CD14-positive monocyte (primary cell): Measurements from ENCODE around the gene FKBP2. TPM values are rescaled to one million over a fixed set of nuclear protein-coding genes. Genes with fewer than 3 reads are reported as not detected.

ENCODE experiments used
- DNase-seq, 3 donors: peaks; one replicate each; pipeline ENCODE4 v3.0.0-alpha.2; 2011 to 2022
- H2AFZ ChIP-seq: 2 replicates; pipeline ENCODE4 v1.6.0; 2012; ENCODE audit warnings: mild to moderate bottlenecking, low read depth, low read length, inconsistent platforms; ENCODE audit not compliant: insufficient read depth, poor library complexity, severe bottlenecking
- H3K27ac ChIP-seq, 2 donors: 1 replicate in 1 of 2; 2 replicates in 1 of 2; pipeline ENCODE4 v1.5.1; 2012 to 2013; ENCODE audit warnings: low read length in 2 of 2, control low read depth in 1 of 2, inconsistent platforms in 1 of 2, low read depth in 1 of 2, mild to moderate bottlenecking in 1 of 2
- H3K27me3 ChIP-seq, 2 donors: one replicate each; pipeline versions ENCODE4 v1.6.0 to v1.6.1; 2011 to 2013; ENCODE audit warnings: low read length in 2 of 2; ENCODE audit not compliant: control insufficient read depth in 2 of 2, insufficient read depth in 2 of 2
- H3K36me3 ChIP-seq, 2 donors: replicated peaks in 1 of 2; 1 replicate in 1 of 2; 2 replicates in 1 of 2; pipeline versions ENCODE4 v1.5.1 to v1.6.1; 2012 to 2013; ENCODE audit warnings: low read length in 2 of 2, control low read depth in 1 of 2, inconsistent platforms in 1 of 2, mild to moderate bottlenecking in 1 of 2; ENCODE audit not compliant: insufficient read depth in 2 of 2, control insufficient read depth in 1 of 2
- H3K4me1 ChIP-seq, 2 donors: 1 replicate in 1 of 2; 2 replicates in 1 of 2; pipeline versions ENCODE4 v1.5.1 to v1.6.1; 2012 to 2013; ENCODE audit warnings: low read length in 2 of 2, control low read depth in 1 of 2, inconsistent platforms in 1 of 2, mild to moderate bottlenecking in 1 of 2, moderate library complexity in 1 of 2; ENCODE audit not compliant: insufficient read depth in 2 of 2, control insufficient read depth in 1 of 2
- H3K4me2 ChIP-seq: replicated peaks from 2 replicates; pipeline ENCODE3; 2012; ENCODE audit warnings: low read length, moderate library complexity, mild to moderate bottlenecking; ENCODE audit not compliant: poor library complexity, severe bottlenecking; ENCODE audit errors: extremely low read depth
- H3K4me3 ChIP-seq, 3 experiments: fragments of 200-600 bp in 1 of 3; sonication (generic) in 1 of 3; replicated peaks in 1 of 3; 1 replicate in 2 of 3; 2 replicates in 1 of 3; pipeline ENCODE4 v1.5.1; 2011 to 2013; ENCODE audit warnings: low read length in 3 of 3, mild to moderate bottlenecking in 3 of 3, control low read depth in 2 of 3, low read depth in 2 of 3, inconsistent platforms in 1 of 3, moderate library complexity in 1 of 3
- H3K79me2 ChIP-seq: 2 replicates; pipeline ENCODE4 v1.6.0; 2012; ENCODE audit warnings: mild to moderate bottlenecking, control low read depth, inconsistent platforms, low read length, moderate library complexity; ENCODE audit not compliant: insufficient read depth
- H3K9ac ChIP-seq: 2 replicates; pipeline ENCODE4 v1.6.0; 2017; ENCODE audit warnings: low read length, mild to moderate bottlenecking; ENCODE audit not compliant: insufficient read depth, poor library complexity, severe bottlenecking
- H3K9me3 ChIP-seq, 2 donors: replicated peaks in 1 of 2; 1 replicate in 1 of 2; 2 replicates in 1 of 2; pipeline versions ENCODE4 v1.5.1 to v1.6.1; 2012 to 2013; ENCODE audit warnings: low read length in 2 of 2, control low read depth in 1 of 2; ENCODE audit not compliant: control insufficient read depth in 1 of 2, insufficient read depth in 1 of 2
- H4K20me1 ChIP-seq: 2 replicates; pipeline ENCODE4 v1.6.0; 2012; ENCODE audit warnings: mild to moderate bottlenecking, low read length, control low read depth, moderate library complexity; ENCODE audit not compliant: insufficient read depth
- H3K27ac Mint-ChIP-seq, 7 donors: one replicate each; pipeline ENCODE4 v1.8.0; 2020; ENCODE audit warnings: mild to moderate bottlenecking in 7 of 7, mixed read lengths in 7 of 7, moderate library complexity in 6 of 7, inconsistent platforms in 2 of 7
- H3K27me3 Mint-ChIP-seq, 3 donors: one replicate each; pipeline ENCODE4 v1.8.0; 2021 to 2022; ENCODE audit warnings: low read depth in 3 of 3, mild to moderate bottlenecking in 3 of 3, mixed read lengths in 3 of 3, moderate library complexity in 3 of 3, inconsistent platforms in 1 of 3
- H3K36me3 Mint-ChIP-seq, 2 donors: one replicate each; pipeline ENCODE4 v1.8.0; 2020; ENCODE audit warnings: mixed read lengths in 2 of 2, inconsistent platforms in 1 of 2, mild to moderate bottlenecking in 1 of 2
- H3K4me1 Mint-ChIP-seq: one replicate; pipeline ENCODE4 v1.8.0; 2020; ENCODE audit warnings: mild to moderate bottlenecking, mixed read lengths
- H3K4me3 Mint-ChIP-seq, 2 donors: one replicate each; pipeline ENCODE4 v1.8.0; 2020; ENCODE audit warnings: mild to moderate bottlenecking in 2 of 2, mixed read lengths in 2 of 2, moderate library complexity in 1 of 2
- H3K9me3 Mint-ChIP-seq, 7 donors: one replicate each; pipeline ENCODE4 v1.8.0; 2020 to 2022; ENCODE audit warnings: mixed read lengths in 7 of 7, mild to moderate bottlenecking in 6 of 7, moderate library complexity in 6 of 7, inconsistent platforms in 2 of 7
- WGBS: methylation state at CpG from one replicate; pipeline ENCODE4 v1.1.5; 2013; ENCODE audit warnings: missing lambda C conversion rate; ENCODE audit not compliant: insufficient coverage; 5-methylcytosine and 5-hydroxymethylcytosine counted together
- intact Hi-C, 2 donors: fragments of 100-400 bp; cut with micrococcal nuclease; formaldehyde crosslinking; loops; one replicate each; pipeline versions ENCODE4 v1.15.0 to v1.15.1; 2023
- polyA plus RNA-seq, 3 donors: library from polyadenylated mRNA; depleted of rRNA in 1 of 3; unstranded in 2 of 3; stranded (reverse) in 1 of 3; fragments of 300-500 nt in 2 of 3; fragments of >200 nt in 1 of 3; fragmentation: Illumina TruSeq in 2 of 3; gene quantifications; 1 replicate in 2 of 3; 2 replicates in 1 of 3; pipeline ENCODE4 v1.2.3, GENCODE V29; 2012 to 2021
- TF ChIP-seq, protein P1 (sequence below): fragments of 200-600 bp; IDR thresholded peaks from one replicate; pipeline ENCODE4 v1.8.0; 2022; ENCODE audit warnings: antibody characterized with exemption, mild to moderate bottlenecking

Gene FKBP2
- polyA plus RNA-seq, 3 donors: 38.9 to 80.7 (median 71.1) TPM

GRCh38 chr11:64249563-64250414, 8.9 kb downstream of the FKBP2 start:
- Mint-ChIP-seq H3K27ac (no peak overlapping the region), H3K4me1 (peaks cover 52% of the 10 kb centered on the region), H3K9me3 (no peaks in the 10 kb centered on the region), H3K27me3 (peaks cover 3 to 10% (median 7%) of the 10 kb centered on the region in 3 donors), H3K4me3 (peak overlapping the region in 1 of 2 donors; percentile 15), H3K36me3 (peaks cover 3 to 8% of the 10 kb centered on the region in 2 donors)
- peaks cover 28% of the 10 kb centered on the region for H4K20me1 ChIP-seq
- DNase-seq: no peak
- no peak overlapping the region for H3K27ac ChIP-seq
- peaks cover 2 to 7% of the 10 kb centered on the region in 2 donors for H3K36me3 ChIP-seq
- H3K79me2 ChIP-seq: peaks cover 33% of the 10 kb centered on the region
- H2AFZ ChIP-seq: no peak overlapping the region
- peaks cover 52 to 69% of the 10 kb centered on the region in 2 donors for H3K4me1 ChIP-seq
- 82% methylated on average over 3 of the region's 8 CpGs for WGBS
- no peaks in the 10 kb centered on the region for H3K27me3 ChIP-seq
- no peak overlapping the region for H3K4me3 ChIP-seq
- TF ChIP-seq, protein P1, sequence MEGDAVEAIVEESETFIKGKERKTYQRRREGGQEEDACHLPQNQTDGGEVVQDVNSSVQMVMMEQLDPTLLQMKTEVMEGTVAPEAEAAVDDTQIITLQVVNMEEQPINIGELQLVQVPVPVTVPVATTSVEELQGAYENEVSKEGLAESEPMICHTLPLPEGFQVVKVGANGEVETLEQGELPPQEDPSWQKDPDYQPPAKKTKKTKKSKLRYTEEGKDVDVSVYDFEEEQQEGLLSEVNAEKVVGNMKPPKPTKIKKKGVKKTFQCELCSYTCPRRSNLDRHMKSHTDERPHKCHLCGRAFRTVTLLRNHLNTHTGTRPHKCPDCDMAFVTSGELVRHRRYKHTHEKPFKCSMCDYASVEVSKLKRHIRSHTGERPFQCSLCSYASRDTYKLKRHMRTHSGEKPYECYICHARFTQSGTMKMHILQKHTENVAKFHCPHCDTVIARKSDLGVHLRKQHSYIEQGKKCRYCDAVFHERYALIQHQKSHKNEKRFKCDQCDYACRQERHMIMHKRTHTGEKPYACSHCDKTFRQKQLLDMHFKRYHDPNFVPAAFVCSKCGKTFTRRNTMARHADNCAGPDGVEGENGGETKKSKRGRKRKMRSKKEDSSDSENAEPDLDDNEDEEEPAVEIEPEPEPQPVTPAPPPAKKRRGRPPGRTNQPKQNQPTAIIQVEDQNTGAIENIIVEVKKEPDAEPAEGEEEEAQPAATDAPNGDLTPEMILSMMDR: no peak
- no peaks in the 10 kb centered on the region for H3K9me3 ChIP-seq
- no peak overlapping the region for H3K4me2 ChIP-seq
- H3K9ac ChIP-seq: no peak overlapping the region
- intact Hi-C loops: loop anchor here in 1 of 2 donors (2.0 to 5.0 kb wide), 2 partner anchors 38 to 51 kb away; partner anchors contain the start of genes CATSPERZ and GPR137

DNA sequence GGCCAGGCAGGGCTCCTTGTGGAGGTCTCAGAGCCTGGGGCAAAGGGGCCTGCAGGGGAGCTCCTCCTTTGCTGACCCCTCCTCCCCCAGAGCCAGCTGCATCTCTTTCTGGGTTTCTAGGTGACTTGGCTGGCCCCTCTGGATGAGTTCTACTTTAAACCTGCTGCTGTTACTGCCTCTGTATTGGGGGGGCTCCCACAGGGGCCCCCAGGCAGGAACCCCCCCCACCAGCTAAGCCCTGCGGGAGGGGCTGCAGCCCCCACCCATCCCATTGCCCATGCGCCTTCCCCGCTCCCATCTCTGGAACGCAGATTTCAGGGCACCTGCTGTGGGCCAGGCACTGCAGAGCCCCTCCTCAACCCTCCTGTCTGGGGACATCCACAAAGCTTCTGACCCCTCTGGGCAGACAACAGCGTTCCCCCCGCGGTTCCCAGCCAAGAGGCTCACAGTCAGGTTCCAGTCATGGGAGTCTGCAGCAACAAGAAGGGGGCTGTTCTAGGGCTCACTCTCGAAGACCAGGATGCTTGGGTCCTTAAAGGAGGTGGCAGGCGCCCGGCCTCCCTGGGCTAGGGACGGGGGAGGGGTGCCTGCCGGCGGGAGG, 9.6 kb downstream of the FKBP2 start:
- H3K9me3 ChIP-seq: no peaks in the 10 kb centered on the region
- peaks cover 44 to 62% of the 10 kb centered on the region in 2 donors for H3K4me1 ChIP-seq
- TF ChIP-seq, protein P1: no peak
- intact Hi-C loops: loop anchor here in 1 of 2 donors (2.0 to 5.0 kb wide), 2 partner anchors 37 to 50 kb away; partner anchors contain the start of genes CATSPERZ and GPR137
- peaks cover 10 to 15% of the 10 kb centered on the region in 2 donors for H3K36me3 Mint-ChIP-seq
- H3K4me3 ChIP-seq: peak overlapping the region in 2 of 3 experiments; percentile 38 to 87
- peak overlapping the region; percentile 98 for H3K4me2 ChIP-seq
- no peak overlapping the region for H3K27ac ChIP-seq
- WGBS: 26% methylated on average over 12 of the region's 13 CpGs
- no peaks in the 10 kb centered on the region for H3K27me3 ChIP-seq
- H3K4me3 Mint-ChIP-seq: peak overlapping the region; percentile 81 to 90
- peaks cover 45% of the 10 kb centered on the region for H3K4me1 Mint-ChIP-seq
- peaks cover 26% of the 10 kb centered on the region for H3K79me2 ChIP-seq
- peak overlapping the region in 1 of 7 donors; percentile 66 for H3K27ac Mint-ChIP-seq
- H3K27me3 Mint-ChIP-seq: peaks cover 3 to 10% (median 8%) of the 10 kb centered on the region in 3 donors
- peak overlapping the region; percentile 79 for H2AFZ ChIP-seq
- H3K36me3 ChIP-seq: peaks cover 9 to 14% of the 10 kb centered on the region in 2 donors
- peak overlapping the region; percentile 69 for H3K9ac ChIP-seq
- DNase-seq: no peak
- peaks cover 28% of the 10 kb centered on the region for H4K20me1 ChIP-seq
- no peaks in the 10 kb centered on the region for H3K9me3 Mint-ChIP-seq
